Thyroid gland (tissue), 4 donors: Measurements from ENCODE around the gene STPG3. TPM values are rescaled to one million over a fixed set of nuclear protein-coding genes. Genes with fewer than 3 reads are reported as not detected.

ENCODE experiments used
- DNase-seq, 2 donors: peaks; one replicate each; pipeline ENCODE4 v3.0.0-alpha.2; 2019
- H3K27ac ChIP-seq, 3 donors: fragments of 200-600 bp; sonication (generic); 1 replicate in 2 of 3; 2 replicates in 1 of 3; pipeline ENCODE4 v1.5.1; 2016 to 2019; ENCODE audit warnings: mild to moderate bottlenecking in 1 of 3, moderate library complexity in 1 of 3
- H3K27me3 ChIP-seq: fragments of 200-600 bp; sonication (generic); one replicate; pipeline ENCODE4 v1.5.1; 2019
- H3K36me3 ChIP-seq, 2 donors: fragments of 200-600 bp; sonication (generic); one replicate each; pipeline ENCODE4 v1.5.1; 2016 to 2019
- H3K4me1 ChIP-seq, 2 donors: fragments of 200-600 bp; sonication (generic); one replicate each; pipeline ENCODE4 v1.5.1; 2017 to 2019
- H3K4me3 ChIP-seq, 3 donors: fragments of 200-600 bp; sonication (generic); replicated peaks in 1 of 3; 1 replicate in 2 of 3; 2 replicates in 1 of 3; pipeline ENCODE4 v1.5.1; 2016; ENCODE audit warnings: mild to moderate bottlenecking in 1 of 3
- H3K9me3 ChIP-seq: fragments of 200-600 bp; sonication (generic); one replicate; pipeline ENCODE4 v1.5.1; 2017
- CTCF ChIP-seq, 6 experiments: fragments of 200-600 bp in 3 of 6; fragments of 450-650 bp in 3 of 6; sonication (generic) in 3 of 6; IDR thresholded peaks; one replicate each; pipeline ENCODE4 v1.5.1; 2016 to 2019; ENCODE audit warnings: antibody characterized with exemption in 6 of 6, mild to moderate bottlenecking in 2 of 6, inconsistent platforms in 1 of 6, moderate library complexity in 1 of 6
- POLR2A ChIP-seq, 2 donors: fragments of 450-650 bp; IDR thresholded peaks; one replicate each; pipeline ENCODE4 v1.6.1; 2017; ENCODE audit warnings: antibody characterized with exemption in 2 of 2, mild to moderate bottlenecking in 2 of 2, moderate library complexity in 1 of 2
- WGBS, 2 donors: methylation state at CpG; one replicate each; pipeline ENCODE4 v1.1.5; 2017; 5-methylcytosine and 5-hydroxymethylcytosine counted together
- intact Hi-C: fragments of 100-400 bp; cut with DNase I; formaldehyde crosslinking; loops from one replicate; pipeline ENCODE4 v1.15.1; 2023
- total RNA-seq, 4 donors: library from RNA; depleted of rRNA; stranded (reverse); fragments of >200 nt; gene quantifications; one replicate each; pipeline ENCODE4 v1.2.3, GENCODE V29; 2016

Gene STPG3
- total RNA-seq, 4 donors from 2014 or later, result not detected

- intact Hi-C loops, result loop anchor here (5.0 kb wide), 1 partner anchor 42 kb away; the partner anchor contains the start of genes ANAPC2 and SSNA1
- Histone ChIP-seq H3K9me3 (no peaks in the 10 kb centered on the region), H3K27ac (no peak overlapping the region), H3K4me3 (no peak overlapping the region), H3K27me3 (no peaks in the 10 kb centered on the region), H3K4me1 (peaks cover 18 to 30% of the 10 kb centered on the region in 2 donors), H3K36me3 (no peaks in the 10 kb centered on the region)
- DNase-seq, result no peak
- 67 to 68% methylated on average over 11 to 17 of the region's 27 CpGs for WGBS, 2 donors
- TF ChIP-seq CTCF (IDR thresholded peaks at IDR 0.05) (no peak), POLR2A (IDR thresholded peaks at IDR 0.05) (no peak)
Measured at GRCh38 chr9:137228968-137229896, 21.9 kb upstream of the STPG3 start.

DNA sequence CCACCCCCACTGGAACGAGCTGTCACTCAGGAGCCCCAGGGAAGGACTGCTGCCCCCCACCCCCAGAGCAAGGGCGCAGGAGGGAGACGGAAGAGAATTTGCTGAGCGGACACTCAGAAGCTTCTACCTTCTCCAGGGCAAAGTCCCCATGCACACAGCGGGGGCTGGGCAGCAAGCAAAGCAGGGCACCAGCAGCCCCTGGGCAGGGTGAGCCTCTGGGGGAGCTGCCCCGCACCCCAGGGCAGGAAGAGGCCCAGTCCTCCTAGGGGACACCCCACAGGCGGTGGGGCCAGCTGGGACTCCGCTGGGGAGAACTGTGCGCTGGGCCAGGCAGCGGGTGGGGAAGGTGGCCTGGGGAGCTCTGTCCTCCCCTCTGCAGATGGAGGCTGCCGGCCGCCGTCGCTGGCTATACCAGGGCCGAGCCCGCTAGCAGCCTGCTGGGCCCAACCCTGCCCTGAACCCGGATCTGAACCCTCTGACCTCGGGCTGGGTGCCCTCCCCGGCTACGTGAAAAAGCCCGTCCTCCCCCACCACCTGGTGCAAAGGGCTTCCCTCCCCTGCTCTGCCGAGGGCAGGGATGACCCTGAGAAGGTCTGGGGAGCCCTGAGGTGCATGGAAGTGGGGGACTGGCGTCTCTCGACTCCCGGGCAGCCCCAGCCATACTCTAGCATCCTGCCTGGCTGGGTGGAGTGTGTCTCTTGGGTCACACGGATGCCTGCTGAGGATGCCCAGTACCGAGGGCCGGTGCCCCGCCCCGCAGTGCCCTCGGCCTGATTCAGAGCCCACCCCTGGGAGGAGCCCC is 21.0 kb upstream of the STPG3 start:
- Histone ChIP-seq H3K27ac (no peak overlapping the region), H3K4me3 (no peak overlapping the region), H3K36me3 (no peaks in the 10 kb centered on the region), H3K27me3 (no peaks in the 10 kb centered on the region), H3K4me1 (peaks cover 18 to 26% of the 10 kb centered on the region in 2 donors), H3K9me3 (no peaks in the 10 kb centered on the region)
- 50 to 71% methylated on average over 9 to 14 of the region's 31 CpGs for WGBS, 2 donors
- TF ChIP-seq POLR2A (IDR thresholded peaks at IDR 0.05), result no peak
- no peak for TF ChIP-seq CTCF (IDR thresholded peaks at IDR 0.05)
- intact Hi-C loops, result loop anchor here (5.0 kb wide), 2 partner anchors 43 to 113 kb away; partner anchors contain the start of genes ANAPC2 and SSNA1
- DNase-seq, result no peak

GRCh38 chr9:137230705-137231371 is 20.2 kb upstream of the STPG3 start, which contains the start of gene SLC34A3:
Gene SLC34A3 (plus strand): TSS chr9:137230901. CDS start chr9:137231703, 802 bp downstream.
- WGBS, 2 donors, result 79 to 85% methylated on average over 5 to 12 of the region's 14 CpGs
- no peaks in the 10 kb centered on the region for H3K9me3 ChIP-seq
- TF ChIP-seq CTCF (IDR thresholded peaks at IDR 0.05) (no peak), POLR2A (IDR thresholded peaks at IDR 0.05) (no peak)
- no peak for DNase-seq
- H3K4me1 ChIP-seq, result peaks cover 18 to 26% of the 10 kb centered on the region in 2 donors
- H3K4me3 ChIP-seq, result no peak within 1 kb of the TSS
- H3K36me3 ChIP-seq, result no peaks in the 10 kb centered on the region
- intact Hi-C loops, result loop anchor here (5.0 kb wide), 1 partner anchor 114 kb away; no protein-coding TSS in a partner anchor
- H3K27me3 ChIP-seq, result no peaks in the 10 kb centered on the region
- H3K27ac ChIP-seq, result no peak within 1 kb of the TSS

DNA sequence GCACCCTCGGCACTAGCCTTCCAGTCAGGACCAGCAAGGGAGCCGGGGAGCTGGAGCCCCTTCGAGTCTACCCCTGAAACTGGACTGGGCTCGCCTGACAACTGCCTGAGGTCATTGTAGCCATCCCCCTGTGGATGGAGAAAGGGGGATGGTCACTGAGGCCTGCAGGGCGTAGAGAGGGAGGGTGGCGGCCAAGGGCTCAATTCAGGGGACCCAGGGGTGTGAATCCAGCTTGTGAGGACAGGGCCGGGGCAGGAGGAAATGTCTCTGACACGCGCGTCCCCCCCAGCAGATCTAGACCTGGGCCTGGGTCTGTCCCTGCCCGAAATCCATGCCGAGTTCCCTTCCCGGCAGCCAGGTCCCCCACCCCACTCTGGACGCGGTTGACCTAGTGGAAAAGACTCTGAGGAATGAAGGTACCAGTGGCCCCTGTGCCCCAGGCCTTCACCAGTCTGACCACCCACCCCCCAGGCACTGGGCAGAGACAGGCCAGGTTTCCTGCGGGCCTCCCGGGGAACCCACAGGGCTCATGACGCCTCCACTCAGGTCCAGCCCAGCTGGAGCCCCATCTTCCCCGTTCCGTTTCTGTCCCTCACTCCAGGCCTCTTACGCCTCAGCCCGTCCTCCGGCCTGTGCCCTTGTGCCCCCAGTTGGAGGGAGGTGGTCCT is 19.6 kb upstream of the STPG3 start:
- Histone ChIP-seq H3K4me1 (peaks cover 21 to 26% of the 10 kb centered on the region in 2 donors), H3K4me3 (no peak overlapping the region), H3K27me3 (no peaks in the 10 kb centered on the region), H3K9me3 (no peaks in the 10 kb centered on the region), H3K36me3 (no peaks in the 10 kb centered on the region), H3K27ac (no peak overlapping the region)
- intact Hi-C loops, result loop anchor here (5.0 kb wide), 1 partner anchor 114 kb away; no protein-coding TSS in a partner anchor
- WGBS, 2 donors, result 86 to 87% methylated on average over 15 to 21 of the region's 23 CpGs
- no peak for DNase-seq
- TF ChIP-seq CTCF (IDR thresholded peaks at IDR 0.05) (no peak), POLR2A (IDR thresholded peaks at IDR 0.05) (no peak)
